Stimulated activated CD8-positive, alpha-beta memory T cell treated with anti-CD3 and anti-CD28 coated beads, Interleukin-12 subunit alpha, Interleukin-12 subunit beta, amount 100 ng/mL, for 4 hours (primary cell): ENCODE measurements around the gene BTBD6.

Source experiments
- DNase-seq: peaks from one replicate; pipeline ENCODE4 v3.0.0-alpha.2; 2020; ENCODE audit warnings: low read depth

The BTBD6 gene

DNA sequence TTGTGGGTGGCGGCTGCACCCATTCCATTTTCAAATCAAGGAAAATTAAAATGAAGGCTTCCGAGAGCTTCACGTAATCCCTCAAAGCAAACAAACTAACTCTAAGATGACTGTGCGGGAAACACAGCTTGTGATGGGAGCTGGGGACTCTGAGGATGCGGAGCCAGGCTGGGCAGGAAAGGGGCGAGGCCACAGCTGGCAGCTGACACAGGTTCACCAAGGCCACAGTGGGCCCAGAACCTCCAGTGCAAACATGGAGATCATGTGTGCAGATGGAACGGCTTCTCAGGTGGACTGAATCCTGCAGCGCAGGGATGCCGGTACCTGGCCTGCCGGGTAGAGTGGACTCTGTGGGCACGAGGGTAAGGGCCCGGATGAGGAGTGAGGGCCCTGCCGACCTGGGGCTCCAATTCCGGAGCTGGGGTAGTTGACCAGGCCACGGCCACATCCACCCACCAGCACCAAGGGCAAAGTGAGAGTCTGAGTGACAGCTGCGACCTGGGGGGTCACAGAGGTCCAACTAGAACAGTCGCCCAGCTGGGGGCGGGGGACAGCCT is 19.2 kb upstream of the BTBD6 start:
- DNase-seq = no peak

DNA sequence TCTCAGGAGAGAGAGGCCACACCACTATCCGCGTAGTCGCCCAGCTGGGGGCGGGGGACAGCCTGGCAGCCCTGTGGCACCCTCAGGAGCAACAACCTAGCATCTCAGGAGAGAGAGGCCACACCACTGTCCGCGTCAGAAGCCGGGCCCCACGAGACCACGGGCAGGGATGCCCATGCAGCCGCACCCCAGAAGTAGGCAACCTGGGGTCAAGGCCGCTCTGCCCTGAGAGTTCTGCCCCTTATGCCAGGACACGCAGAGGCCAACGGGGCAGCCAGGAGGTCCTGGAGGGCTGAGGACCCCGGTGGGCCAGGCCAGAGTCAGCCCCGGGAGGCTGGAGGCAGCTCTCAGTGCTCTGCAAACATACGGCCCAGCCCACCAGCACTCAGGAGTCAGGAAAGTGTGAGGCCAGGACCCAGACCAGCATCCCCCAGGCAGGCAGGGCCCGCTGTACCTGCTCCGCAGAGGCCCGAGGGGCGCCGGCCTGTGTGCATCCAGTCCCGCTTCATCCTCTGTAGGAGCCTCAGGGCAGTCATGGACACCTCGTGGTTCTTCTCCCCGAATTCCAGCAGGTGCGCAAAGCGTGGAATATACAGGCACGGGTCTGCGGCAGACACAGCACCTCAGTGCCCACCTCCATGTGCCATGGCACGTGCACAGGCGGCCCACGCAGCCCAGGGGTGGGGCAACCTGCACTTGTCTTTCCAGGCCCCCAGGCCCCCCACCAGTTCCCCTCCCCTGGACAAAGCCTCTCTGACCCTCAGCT is 7.3 kb upstream of the BTBD6 start:
- no peak for DNase-seq

DNA sequence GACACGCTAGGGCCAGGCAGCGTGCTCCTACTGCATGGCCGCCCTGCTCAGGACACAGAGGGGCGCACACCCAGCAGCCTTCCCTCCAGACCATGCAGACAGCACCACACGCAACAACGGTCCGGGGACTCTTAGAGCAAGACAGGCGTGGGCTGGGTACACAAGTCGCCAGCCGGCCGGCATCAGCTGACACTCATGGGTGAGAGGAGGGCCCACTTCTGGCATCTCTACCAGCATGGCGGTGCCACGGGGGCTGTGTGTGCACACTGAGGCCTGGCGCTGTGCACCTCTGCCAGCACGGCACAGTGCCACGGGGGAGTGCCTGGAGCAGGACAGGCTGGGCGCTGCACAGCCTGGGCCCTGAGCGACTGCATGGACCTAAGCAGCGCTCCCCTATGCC is 6.7 kb upstream of the BTBD6 start:
- DNase-seq = no peak

DNA sequence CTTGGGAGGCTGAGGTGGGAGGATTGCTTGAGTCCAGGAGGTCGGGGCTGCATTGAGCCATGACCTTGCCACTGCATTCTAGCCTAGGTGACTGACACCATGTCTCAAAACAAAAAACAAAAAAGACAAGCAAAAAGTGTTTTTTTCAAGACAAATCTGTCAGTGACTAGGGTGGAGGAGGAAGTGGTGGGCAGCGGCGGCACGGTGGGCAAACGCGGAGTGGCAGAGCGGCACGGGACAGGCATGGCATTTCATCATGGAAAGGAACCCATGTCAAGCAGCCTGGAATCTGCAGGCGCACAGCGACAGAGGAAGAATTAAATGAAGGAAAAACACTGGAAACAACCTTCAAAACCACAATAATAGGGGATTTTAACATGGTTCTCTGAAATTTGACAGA is 4.0 kb upstream of the BTBD6 start:
- DNase-seq = no peak

DNA sequence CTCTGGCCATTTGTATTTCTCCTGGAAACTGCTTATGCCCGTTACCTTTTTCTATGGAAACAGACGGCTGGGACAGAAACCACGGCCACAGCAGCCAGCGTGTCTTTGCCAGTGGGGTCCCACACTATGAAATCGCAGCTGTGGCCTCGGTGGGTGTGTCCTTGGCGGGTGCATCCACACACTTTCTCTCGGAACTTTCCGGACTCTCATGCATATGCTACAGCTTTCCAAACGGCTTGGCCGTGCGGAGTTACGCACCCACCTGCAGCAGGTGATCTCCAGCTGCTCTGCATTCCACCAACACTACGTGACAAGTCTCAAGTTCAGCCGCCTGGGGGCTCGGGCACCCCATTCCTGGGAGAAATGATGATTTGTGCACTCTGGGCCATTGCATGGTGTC is 1.3 kb upstream of the BTBD6 start:
- no peak for DNase-seq

DNA sequence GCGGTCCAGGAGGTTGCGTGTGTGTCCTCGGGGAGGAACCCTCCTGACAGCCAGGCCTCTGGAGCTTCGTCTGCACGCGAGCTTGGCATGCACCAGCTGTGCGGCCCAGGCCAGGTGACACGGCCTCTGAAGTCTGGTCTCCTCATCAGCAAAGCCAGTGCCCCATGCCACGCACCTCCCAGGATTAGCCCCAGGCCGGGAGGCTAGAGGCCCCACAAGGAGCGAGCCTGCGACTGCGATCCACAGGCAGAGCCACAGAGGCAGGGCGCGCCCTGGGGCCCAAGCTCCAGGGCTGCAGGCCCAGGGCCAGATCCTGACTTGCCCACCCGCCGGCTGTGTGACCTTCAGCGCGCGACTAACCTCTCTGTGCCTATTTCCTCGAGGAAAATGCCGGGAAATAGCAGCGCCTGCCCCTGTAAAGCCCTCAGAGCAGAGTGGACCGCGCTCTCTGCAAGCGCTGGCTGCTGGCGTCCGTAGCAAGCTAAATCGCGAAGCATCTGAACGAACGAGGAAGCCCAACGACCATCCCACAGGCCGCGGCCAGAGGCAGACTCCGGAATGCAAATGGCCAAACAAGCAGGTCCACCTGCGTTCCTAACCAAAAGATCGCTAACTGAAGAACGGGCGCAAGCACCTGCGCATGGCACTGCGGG is 492 bp upstream of the BTBD6 start:
- DNase-seq = no peak

DNA sequence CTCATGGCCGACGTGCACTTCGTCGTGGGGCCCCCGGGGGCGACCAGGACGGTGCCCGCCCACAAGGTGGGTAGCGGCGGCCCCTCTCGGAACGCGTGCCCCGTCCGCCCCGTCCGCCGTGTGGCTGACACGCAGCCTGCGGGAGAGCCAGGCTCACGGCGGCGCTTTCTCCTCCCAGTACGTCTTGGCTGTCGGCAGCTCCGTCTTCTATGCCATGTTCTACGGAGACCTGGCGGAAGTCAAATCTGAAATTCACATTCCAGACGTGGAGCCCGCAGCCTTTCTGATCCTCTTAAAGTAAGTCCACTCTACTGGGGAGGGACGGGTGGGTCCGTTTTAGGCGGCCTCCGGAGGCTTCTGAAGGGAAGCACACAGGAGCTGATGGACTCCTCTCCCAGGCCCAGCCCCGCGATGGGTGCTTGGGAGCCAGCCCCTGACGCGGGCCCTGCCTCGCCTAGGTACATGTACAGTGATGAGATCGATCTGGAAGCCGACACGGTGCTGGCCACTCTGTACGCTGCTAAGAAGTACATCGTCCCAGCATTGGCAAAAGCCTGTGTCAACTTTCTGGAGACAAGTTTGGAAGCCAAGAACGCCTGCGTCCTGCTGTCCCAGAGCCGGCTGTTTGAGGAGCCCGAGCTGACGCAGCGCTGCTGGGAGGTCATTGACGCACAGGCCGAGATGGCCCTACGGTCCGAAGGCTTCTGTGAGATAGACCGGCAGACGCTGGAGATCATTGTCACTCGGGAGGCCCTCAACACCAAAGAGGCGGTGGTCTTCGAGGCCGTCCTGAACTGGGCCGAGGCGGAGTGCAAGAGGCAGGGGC is 1.1 kb downstream of the BTBD6 start:
- DNase-seq = no peak

DNA sequence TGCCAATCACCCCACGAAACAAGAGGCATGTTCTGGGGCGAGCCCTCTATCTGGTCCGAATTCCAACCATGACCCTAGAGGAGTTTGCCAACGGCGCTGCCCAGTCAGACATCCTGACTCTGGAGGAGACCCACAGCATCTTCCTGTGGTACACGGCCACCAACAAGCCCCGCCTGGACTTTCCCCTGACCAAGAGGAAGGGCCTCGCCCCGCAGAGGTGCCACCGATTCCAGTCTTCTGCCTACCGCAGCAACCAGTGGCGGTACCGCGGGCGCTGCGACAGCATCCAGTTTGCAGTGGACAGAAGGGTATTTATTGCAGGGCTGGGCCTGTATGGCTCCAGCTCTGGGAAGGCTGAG is 1.7 kb downstream of the BTBD6 start:
- DNase-seq = no peak

DNA sequence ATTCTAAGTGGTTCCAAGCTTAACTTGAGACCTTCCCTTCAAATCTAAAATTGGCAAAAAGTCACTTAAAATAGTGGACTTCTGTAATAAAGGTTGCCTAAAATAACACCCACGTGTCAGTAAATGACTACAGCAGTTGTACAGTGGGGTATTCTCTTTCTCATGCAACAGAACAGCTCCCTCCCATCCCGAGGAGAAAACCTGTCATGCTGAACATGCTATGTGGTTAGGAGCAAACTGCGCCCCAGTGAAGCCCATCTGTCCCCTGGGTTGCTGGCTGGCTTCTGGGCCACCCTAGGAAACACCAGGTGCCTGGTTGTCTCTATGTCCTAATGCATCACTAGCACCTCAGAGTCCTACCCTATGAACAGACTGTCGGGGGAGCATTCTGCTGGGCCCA is 2.7 kb downstream of the BTBD6 start:
- no peak for DNase-seq

DNA sequence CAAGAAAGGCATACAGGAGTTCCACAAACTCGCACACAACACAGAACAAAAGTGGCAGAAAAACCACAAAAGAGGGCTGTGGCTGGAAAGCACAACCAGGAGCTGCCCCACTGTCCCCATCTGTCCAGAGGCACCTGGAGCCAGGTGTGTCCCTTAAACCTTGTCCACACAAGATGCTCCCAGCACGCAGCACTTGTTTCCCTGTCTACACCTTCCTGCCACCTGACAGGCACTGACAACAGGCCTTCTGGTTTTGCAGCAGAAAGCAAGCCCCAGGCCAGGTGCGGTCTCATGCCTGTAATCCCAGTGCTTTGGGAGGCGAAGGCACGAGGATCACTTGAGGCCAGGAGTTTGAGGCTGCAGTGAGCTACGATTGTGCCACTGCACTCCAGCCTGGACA is 3.6 kb downstream of the BTBD6 start:
- no peak for DNase-seq

DNA sequence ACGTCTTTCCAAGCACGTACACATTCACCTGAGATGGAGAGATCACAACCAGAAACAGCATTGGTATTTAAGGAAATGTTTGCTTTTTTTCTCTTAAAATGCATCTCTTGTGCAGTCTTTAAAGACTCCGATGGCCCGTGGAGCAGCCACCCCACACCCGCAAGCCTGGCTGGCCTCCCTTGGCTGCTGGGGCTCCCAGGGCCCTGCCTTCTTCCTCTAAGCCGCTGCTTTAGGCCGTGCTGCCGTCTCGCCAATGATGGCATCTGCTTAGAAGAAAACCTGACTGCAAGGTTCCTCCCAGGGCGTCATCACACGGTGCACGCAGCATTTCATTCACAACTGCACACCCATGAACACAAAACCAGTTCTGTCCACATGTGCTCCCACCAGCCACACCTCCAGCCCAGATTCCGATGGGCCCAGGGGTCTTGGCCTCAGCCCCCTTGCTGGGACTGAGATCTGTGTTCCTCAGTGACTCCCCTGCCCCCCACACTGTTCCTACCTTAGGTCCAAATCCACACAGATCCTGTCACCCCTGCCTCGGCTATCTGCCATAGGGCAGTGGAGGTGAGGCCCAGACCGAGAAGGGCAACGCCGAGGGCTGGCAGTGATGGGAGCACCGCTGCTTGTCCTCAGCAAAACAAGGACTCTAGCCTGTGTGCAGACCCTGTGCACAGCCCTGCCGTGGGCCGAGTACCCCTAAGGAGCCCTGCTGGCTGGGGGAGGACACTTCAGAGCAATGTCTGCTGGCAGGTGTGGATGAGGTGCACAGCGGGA is 4.4 kb downstream of the BTBD6 start:
- no peak for DNase-seq

DNA sequence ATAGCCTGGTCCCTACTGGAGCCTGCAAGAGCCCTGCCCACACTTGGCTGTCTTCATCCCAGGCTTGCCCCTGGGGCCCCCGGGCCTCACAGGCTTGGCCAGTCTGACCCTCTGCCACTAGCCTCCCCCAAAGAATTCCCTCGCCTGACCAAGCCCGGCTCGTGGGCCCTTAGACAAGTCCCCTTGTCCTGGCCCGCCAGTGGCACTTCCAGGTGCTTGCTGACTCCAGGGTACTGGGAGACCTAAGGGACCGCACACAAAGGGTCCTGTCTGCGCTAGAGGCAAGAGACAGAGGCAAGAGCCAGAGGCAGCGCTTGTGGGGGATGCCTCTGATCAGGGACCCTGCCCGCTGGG is 5.0 kb downstream of the BTBD6 start:
- no peak for DNase-seq

DNA sequence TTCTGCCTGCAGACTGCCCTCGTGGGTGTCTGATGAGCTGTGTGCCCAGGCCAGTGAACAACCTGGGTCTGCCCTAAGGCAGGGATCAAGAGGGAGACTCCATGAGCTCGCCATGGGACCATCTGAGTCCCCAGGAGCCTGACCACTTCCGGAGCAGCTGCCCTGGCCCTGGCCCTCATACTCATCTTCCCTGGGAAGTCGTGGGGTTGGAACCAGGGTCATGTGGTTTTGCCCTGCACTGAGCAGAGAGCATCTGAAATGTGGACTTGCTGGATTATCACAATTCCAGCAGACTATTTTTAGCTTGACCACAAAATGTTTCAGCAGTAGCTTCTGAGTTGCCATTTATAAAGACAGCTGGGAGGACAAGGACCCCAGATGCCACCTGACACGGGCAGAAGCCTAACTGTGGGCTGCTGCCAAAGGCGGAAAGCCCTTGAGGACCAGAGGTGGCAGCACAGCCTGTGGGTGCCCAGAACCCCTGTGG is 6.7 kb downstream of the BTBD6 start:
- DNase-seq = no peak

DNA sequence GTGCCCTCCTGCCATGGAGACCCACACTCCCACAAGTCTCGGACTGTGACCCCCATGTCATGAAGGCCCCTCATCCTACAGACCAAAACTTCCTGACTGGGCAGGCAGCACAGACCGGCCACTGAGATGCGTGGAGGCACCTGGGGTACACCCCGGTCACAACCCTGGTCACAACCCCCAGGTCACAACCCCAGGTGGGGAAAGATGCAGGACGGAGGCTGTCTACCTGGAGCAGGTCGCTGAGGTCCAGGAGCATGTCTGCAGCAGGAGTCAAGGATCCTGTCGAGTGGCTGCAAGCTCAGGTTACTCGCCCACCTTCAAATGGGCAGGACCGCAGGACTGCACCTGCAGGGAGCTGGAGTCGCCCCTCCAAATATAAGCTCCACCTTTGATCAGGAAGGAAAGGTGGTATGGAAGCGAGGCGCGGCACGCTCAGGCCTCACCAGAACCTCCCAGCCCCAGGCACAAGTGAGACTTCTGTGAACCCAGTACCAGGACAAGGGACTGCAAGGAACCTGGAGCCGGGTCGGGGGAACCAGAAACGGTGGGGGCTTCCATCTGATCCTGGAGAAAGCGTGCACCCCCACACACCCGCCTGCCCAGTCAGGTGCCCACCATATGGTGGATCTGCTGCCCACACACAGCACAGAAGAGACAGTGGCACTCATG is 8.1 kb downstream of the BTBD6 start:
- DNase-seq = no peak

DNA sequence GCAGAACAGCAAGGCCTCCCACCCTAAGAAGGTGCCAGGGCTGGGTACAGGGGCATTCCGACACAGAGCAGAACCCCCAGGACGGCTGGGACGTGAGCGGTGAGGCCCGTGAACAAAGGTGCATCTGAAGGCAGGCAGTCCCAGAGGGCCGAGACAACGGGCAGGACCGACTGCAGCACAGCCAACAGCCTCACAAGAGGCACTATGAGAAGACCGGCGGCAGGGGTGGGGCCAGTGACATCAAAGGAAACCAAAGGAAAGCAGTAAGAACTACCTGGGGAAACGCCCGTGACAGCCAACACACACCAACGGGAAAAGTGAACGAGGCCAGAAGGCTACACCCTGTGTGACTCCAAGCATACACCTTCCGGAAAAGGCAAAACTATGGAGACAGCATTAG is 9.1 kb downstream of the BTBD6 start:
- DNase-seq = no peak

DNA sequence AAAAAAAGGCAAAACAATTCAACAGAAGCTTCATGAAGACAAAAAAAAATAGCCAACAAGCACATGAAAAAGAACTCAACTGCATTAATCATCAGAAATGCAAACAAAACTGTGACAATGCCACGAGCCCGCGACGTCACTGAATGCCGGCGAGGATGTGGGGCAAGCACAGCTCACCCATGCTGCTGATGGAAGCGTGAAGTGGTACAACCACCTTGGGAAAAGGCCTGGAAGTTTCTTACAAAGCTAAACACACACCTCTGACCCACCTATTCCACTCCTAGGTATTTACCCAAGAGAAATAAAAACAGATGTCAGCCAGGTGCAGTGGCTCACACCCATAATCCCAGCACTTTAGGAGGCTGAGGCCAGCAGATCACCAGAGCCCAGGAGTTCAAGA is 10.5 kb downstream of the BTBD6 start:
- DNase-seq = no peak

DNA sequence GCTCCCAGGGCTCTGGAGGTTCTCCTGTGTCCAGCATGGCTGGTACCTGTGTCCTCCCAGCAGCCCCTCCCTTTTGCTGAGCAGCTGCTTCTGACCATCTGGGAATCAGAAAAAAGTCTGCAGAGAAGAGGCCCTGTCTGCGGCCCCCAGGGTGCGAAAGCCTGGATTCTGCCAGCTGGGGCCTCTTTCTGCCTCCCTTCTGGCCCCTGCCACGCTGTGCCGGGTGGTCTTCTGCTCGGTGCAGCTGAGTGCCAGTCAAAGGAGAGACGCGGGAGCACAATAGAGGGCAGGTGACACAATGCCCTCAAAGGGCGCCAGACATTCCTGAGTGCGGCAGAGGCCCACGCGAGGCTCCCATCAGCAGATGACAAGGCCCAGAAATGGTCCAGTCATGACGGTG is 12.6 kb downstream of the BTBD6 start:
- DNase-seq = no peak

DNA sequence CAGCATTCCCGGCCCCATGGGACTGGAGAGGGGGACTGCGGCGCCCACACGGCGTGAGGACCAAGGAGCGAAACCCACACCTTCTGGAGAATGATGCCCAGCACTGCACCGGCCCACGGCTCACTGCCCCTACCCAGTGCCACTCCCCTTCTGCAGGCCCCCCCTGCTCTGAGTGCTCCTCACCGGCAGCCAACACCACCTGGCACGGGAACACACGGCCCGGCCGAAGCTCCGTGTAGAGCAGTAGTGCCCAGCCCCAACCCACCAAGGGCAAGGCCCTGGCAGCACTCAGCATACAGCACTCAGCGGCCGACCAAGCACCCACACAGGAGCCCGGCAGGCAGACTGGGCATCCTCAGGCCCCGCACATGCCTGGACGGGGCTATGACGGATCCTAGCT is 13.4 kb downstream of the BTBD6 start:
- no peak for DNase-seq

DNA sequence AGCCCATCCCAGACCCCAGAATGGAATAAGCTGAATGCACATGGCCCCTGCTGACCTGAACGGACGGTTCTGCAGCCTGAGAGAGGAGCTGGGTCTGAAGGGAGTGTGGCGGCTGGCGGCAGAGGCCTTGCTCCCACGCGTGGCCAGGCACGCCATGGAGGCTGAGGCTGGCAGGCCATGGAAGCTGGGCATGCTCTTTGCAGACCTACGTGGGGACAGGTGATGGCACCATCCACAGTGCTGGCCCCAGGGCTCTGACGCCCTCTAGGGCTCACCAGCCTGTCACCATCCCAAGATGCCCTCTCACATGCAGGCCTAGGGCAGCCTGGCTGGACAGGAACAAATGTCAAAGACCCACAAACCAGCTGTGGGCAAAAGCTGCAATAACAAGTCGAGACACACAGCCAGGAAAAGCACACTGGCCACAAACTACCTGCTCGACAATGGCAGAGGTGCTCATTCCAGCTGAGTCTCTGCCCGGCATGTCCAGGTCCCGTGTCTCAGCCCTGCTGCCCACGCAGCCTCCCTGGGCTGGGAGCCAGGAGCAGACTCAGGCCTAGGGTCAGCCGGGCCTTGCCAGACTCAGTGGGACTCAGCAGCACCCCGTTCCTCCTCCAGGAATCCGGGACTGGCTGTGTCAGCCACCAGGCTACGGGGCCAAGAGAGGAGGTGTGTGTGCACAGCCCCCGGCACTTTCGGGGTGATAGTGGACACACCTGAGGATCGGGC is 19.7 kb downstream of the BTBD6 start:
- DNase-seq = no peak

DNA sequence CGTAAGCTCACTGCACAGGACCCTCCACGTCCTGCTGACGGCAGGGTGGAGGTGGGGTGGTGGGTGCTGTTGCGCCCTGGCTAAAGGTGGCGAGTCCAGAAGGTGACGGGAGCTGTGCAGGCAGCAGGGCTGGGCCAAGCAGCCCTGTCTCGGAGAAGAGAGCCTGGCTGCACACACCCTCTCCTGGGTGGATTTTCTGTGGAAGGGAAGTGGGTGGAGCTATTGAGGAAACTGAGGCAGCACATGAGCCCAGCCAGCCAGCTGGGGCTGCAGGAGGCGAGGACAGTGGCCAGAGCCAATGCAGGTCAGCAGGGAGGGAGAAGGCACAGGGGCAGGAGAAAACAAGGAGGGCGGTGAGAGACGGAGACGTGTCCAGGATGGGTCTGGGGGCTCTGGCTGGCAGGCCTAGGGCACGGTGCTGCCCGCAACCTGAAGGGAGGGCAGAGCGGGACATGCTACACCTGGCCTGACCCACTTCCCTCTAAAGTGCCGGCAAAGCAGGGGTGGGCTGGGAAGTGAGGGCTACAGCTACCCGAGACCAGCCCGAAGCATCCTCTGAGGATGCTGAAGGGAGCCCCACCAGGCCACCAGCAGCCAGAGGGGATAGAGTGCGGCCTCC is 20.5 kb downstream of the BTBD6 start:
- DNase-seq = no peak
